T-cell (primary cell): ENCODE data around the gene SHC4. TPM values are rescaled to one million over a fixed set of nuclear protein-coding genes. Genes with fewer than 3 reads are reported as not detected.
A peak's percentile ranks its signal among the peaks of the same experiment; 100 is the strongest.

Source experiments
- ATAC-seq, 4 experiments: fragments of 200-7000 bp in 3 of 4; fragments of 150-1000 bp in 1 of 4; cut with Tn5 transposase; replicated peaks in 1 of 4; 1 replicate in 3 of 4; 2 replicates in 1 of 4; pipeline ENCODE4 v1.10.0; 2021; ENCODE audit warnings: moderate library complexity in 3 of 4, mild to moderate bottlenecking in 2 of 4, moderate number of reproducible peaks in 1 of 4
- CTCF ChIA-PET, 2 donors: fragments of 300-600 bp; sonication (Branson Sonifier 250); formaldehyde crosslinking; loops; one replicate each; lab custom pipeline; 2022; ENCODE audit warnings: antibody characterized with exemption in 2 of 2; lab: Charles Lee
- POLR2A ChIA-PET, 2 donors: fragments of 300-600 bp; sonication (Branson Sonifier 250); formaldehyde crosslinking; loops; one replicate each; lab custom pipeline; 2022; ENCODE audit warnings: antibody characterized with exemption in 2 of 2; lab: Charles Lee
- DNase-seq, 35 experiments: peaks; one replicate each; pipeline versions ENCODE4 v3.0.0 to v3.0.0-alpha.2; 2013 to 2023
- H3K27ac ChIP-seq: one replicate; pipeline ENCODE4 v1.5.1; 2013; ENCODE audit warnings: low read length
- H3K27me3 ChIP-seq, 2 experiments: replicated peaks in 1 of 2; 1 replicate in 1 of 2; 2 replicates in 1 of 2; pipeline versions ENCODE4 v1.6.1 to v1.7.0; 2013; ENCODE audit warnings: low read length in 1 of 2, mixed read lengths in 1 of 2; ENCODE audit not compliant: control insufficient read depth in 2 of 2, insufficient read depth in 2 of 2; ENCODE audit errors: extremely low read depth in 1 of 2
- H3K36me3 ChIP-seq, 2 donors: 1 replicate in 1 of 2; 2 replicates in 1 of 2; pipeline versions ENCODE4 v1.6.1 to v1.7.0; 2013; ENCODE audit warnings: low read length in 1 of 2; ENCODE audit not compliant: control insufficient read depth in 2 of 2, insufficient read depth in 1 of 2; ENCODE audit errors: extremely low read depth in 1 of 2
- H3K4me1 ChIP-seq, 2 experiments: 1 replicate in 1 of 2; 2 replicates in 1 of 2; pipeline versions ENCODE4 v1.6.1 to v1.7.0; 2013; ENCODE audit warnings: low read length in 2 of 2, mixed read lengths in 1 of 2; ENCODE audit not compliant: insufficient read depth in 2 of 2, control insufficient read depth in 1 of 2; ENCODE audit errors: extremely low read depth in 1 of 2
- H3K4me3 ChIP-seq, 2 donors: 1 replicate in 1 of 2; 2 replicates in 1 of 2; pipeline versions ENCODE4 v1.5.1 to v1.7.0; 2013; ENCODE audit warnings: mild to moderate bottlenecking in 2 of 2, low read length in 1 of 2, moderate library complexity in 1 of 2; ENCODE audit not compliant: control insufficient read depth in 1 of 2; ENCODE audit errors: extremely low read depth in 1 of 2
- H3K9me3 ChIP-seq: 2 replicates; pipeline ENCODE4 v1.7.0; 2013
- H3K27ac Mint-ChIP-seq, 2 donors: one replicate each; pipeline ENCODE4 v1.8.0; 2020 to 2021; ENCODE audit warnings: mild to moderate bottlenecking in 2 of 2, mixed read lengths in 2 of 2
- H3K27me3 Mint-ChIP-seq, 2 donors: one replicate each; pipeline ENCODE4 v1.8.0; 2021 to 2022; ENCODE audit warnings: mixed read lengths in 2 of 2
- H3K36me3 Mint-ChIP-seq: one replicate; pipeline ENCODE4 v1.8.0; 2021; ENCODE audit warnings: mixed read lengths
- H3K4me1 Mint-ChIP-seq, 3 donors: one replicate each; pipeline ENCODE4 v1.8.0; 2020 to 2022; ENCODE audit warnings: mixed read lengths in 3 of 3, mild to moderate bottlenecking in 1 of 3
- H3K4me3 Mint-ChIP-seq, 3 donors: one replicate each; pipeline ENCODE4 v1.8.0; 2020 to 2022; ENCODE audit warnings: mild to moderate bottlenecking in 3 of 3, mixed read lengths in 3 of 3, moderate library complexity in 3 of 3
- H3K9me3 Mint-ChIP-seq, 3 donors: one replicate each; pipeline ENCODE4 v1.8.0; 2020 to 2022; ENCODE audit warnings: mixed read lengths in 3 of 3
- WGBS: methylation state at CpG from one replicate; pipeline ENCODE4 v1.1.5; 2013; ENCODE audit warnings: missing lambda C conversion rate; ENCODE audit not compliant: insufficient coverage; 5-methylcytosine and 5-hydroxymethylcytosine counted together
- total RNA-seq, 35 experiments: library from RNA in 6 of 35; stranded (reverse) in 6 of 35; fragments of 120-200 nt in 1 of 35; gene quantifications; one replicate each; pipeline versions ENCODE4 v1.2.1 to v1.2.4 and lab custom pipeline; 2013 to 2026

The SHC4 gene
- total RNA-seq (under 1 TPM; 0.13 to 0.88 (median 0.19) TPM), total RNA-seq (lab: John Stamatoyannopoulos, UW) (0 to 3.8 (median 0.18) reads per million in 29 experiments)
- 0.28 TPM for total RNA-seq (2013)

GRCh38 chr15:48963524-48964113 lies at the start of gene SHC4:
SHC4 (minus strand) TSS chr15:48963919; CDS start chr15:48963015, 904 bp downstream.
- WGBS: 0% methylated on average over 5 of the region's 16 CpGs
- Mint-ChIP-seq H3K9me3 (no peaks in the 10 kb centered on the region), H3K27ac (no peak within 1 kb of the TSS), H3K4me3 (peak within 1 kb of the TSS; percentile 63 to 84 (median 75)), H3K36me3 (no peaks in the 10 kb centered on the region), H3K4me1 (peaks cover 31 to 36% (median 33%) of the 10 kb centered on the region in 3 donors), H3K27me3 (peaks cover 34 to 37% of the 10 kb centered on the region in 2 donors)
- Histone ChIP-seq H3K9me3 (no peaks in the 10 kb centered on the region), H3K4me1 (peaks cover 24 to 29% of the 10 kb centered on the region in 2 experiments), H3K36me3 (no peaks in the 10 kb centered on the region), H3K4me3 (peak within 1 kb of the TSS; percentile 39 to 89), H3K27me3 (peaks cover 8 to 34% of the 10 kb centered on the region in 2 experiments), H3K27ac (no peak within 1 kb of the TSS)
- peak; percentile 39 to 69 (median 62) for ATAC-seq
- ChIA-PET CTCF (interaction anchor here (0.6 to 3.9 kb wide), 4 partner anchors 11 to 1283 kb away, joined by 3 to 22 read pairs (median 4); no protein-coding TSS in a partner anchor), POLR2A (no interaction called here)
- peak in 2 of 35 experiments; percentile 9 to 50 for DNase-seq

- Mint-ChIP-seq H3K27me3 (no peaks in the 10 kb centered on the region), H3K36me3 (peaks cover 70% of the 10 kb centered on the region), H3K9me3 (peaks cover 0 to 10% (median under 1%) of the 10 kb centered on the region in 3 donors), H3K4me1 (no peaks in the 10 kb centered on the region), H3K4me3 (no peak overlapping the region), H3K27ac (no peak overlapping the region)
- CTCF ChIA-PET: no interaction called here
- H3K4me3 ChIP-seq: no peak overlapping the region
- no peaks in the 10 kb centered on the region for H3K4me1 ChIP-seq
- no peak overlapping the region for H3K27ac ChIP-seq
- no peaks in the 10 kb centered on the region for H3K27me3 ChIP-seq
- no peak for DNase-seq
- POLR2A ChIA-PET: no interaction called here
- peaks cover 2 to 49% of the 10 kb centered on the region in 2 donors for H3K36me3 ChIP-seq
- H3K9me3 ChIP-seq: no peaks in the 10 kb centered on the region
- no peak for ATAC-seq
- WGBS: no CpG with 5 or more reads among the region's 2 CpGs
Observed at GRCh38 chr15:48999314-48999713, 35.6 kb upstream of the SHC4 start.

- WGBS: no CpG with 5 or more reads among the region's 2 CpGs
- H3K27ac ChIP-seq: no peak overlapping the region
- peaks cover 67% of the 10 kb centered on the region for H3K36me3 Mint-ChIP-seq
- no peaks in the 10 kb centered on the region for H3K4me1 Mint-ChIP-seq
- ChIA-PET POLR2A (no interaction called here), CTCF (no interaction called here)
- no peaks in the 10 kb centered on the region for H3K9me3 Mint-ChIP-seq
- peaks cover 7 to 71% of the 10 kb centered on the region in 2 donors for H3K36me3 ChIP-seq
- DNase-seq (no peak), ATAC-seq (no peak)
- H3K27ac Mint-ChIP-seq: no peak overlapping the region
- no peaks in the 10 kb centered on the region for H3K9me3 ChIP-seq
- no peaks in the 10 kb centered on the region for H3K27me3 ChIP-seq
- no peak overlapping the region for H3K4me3 ChIP-seq
- H3K27me3 Mint-ChIP-seq: no peaks in the 10 kb centered on the region
- H3K4me3 Mint-ChIP-seq: no peak overlapping the region
- H3K4me1 ChIP-seq: no peaks in the 10 kb centered on the region
Observed at GRCh38 chr15:48996276-48996675, 32.6 kb upstream of the SHC4 start.

GRCh38 chr15:48993380-48993779 lies 29.7 kb upstream of the SHC4 start:
- no peak for DNase-seq
- Mint-ChIP-seq H3K27ac (no peak overlapping the region), H3K4me3 (no peak overlapping the region), H3K36me3 (peaks cover 54% of the 10 kb centered on the region), H3K9me3 (no peaks in the 10 kb centered on the region), H3K27me3 (no peaks in the 10 kb centered on the region), H3K4me1 (no peaks in the 10 kb centered on the region)
- Histone ChIP-seq H3K4me3 (no peak overlapping the region), H3K9me3 (no peaks in the 10 kb centered on the region), H3K36me3 (peaks cover 5 to 57% of the 10 kb centered on the region in 2 donors), H3K27me3 (no peaks in the 10 kb centered on the region), H3K27ac (no peak overlapping the region), H3K4me1 (no peaks in the 10 kb centered on the region)
- ATAC-seq: no peak
- CTCF ChIA-PET: interaction anchor here in 1 of 2 donors (0.9 kb wide), 1 partner anchor 132 kb away, joined by 3 read pairs; no protein-coding TSS in a partner anchor
- POLR2A ChIA-PET: interaction anchor here in 1 of 2 donors (0.5 kb wide), 1 partner anchor 45 kb away, joined by 5 read pairs; no protein-coding TSS in a partner anchor

GRCh38 chr15:48992545-48992944 lies 28.8 kb upstream of the SHC4 start:
- ChIA-PET CTCF (interaction anchor here in 1 of 2 donors (0.6 to 1.0 kb wide), 2 partner anchors 17 to 25 kb away, joined by 3 to 4 read pairs; no protein-coding TSS in a partner anchor), POLR2A (no interaction called here)
- WGBS: 100% methylated on average over 1 of the region's 1 CpG
- no peaks in the 10 kb centered on the region for H3K27me3 Mint-ChIP-seq
- Histone ChIP-seq H3K36me3 (peaks cover 5 to 55% of the 10 kb centered on the region in 2 donors), H3K4me1 (no peaks in the 10 kb centered on the region), H3K9me3 (no peaks in the 10 kb centered on the region), H3K27me3 (no peaks in the 10 kb centered on the region), H3K4me3 (no peak overlapping the region), H3K27ac (no peak overlapping the region)
- no peaks in the 10 kb centered on the region for H3K4me1 Mint-ChIP-seq
- H3K4me3 Mint-ChIP-seq: no peak overlapping the region
- ATAC-seq: no peak
- peaks cover 52% of the 10 kb centered on the region for H3K36me3 Mint-ChIP-seq
- DNase-seq: no peak
- H3K27ac Mint-ChIP-seq: no peak overlapping the region
- H3K9me3 Mint-ChIP-seq: no peaks in the 10 kb centered on the region

- H3K4me1 ChIP-seq: no peaks in the 10 kb centered on the region
- ChIA-PET CTCF (interaction anchor here in 1 of 2 donors (0.6 to 1.0 kb wide), 2 partner anchors 16 to 24 kb away, joined by 3 to 4 read pairs; no protein-coding TSS in a partner anchor), POLR2A (no interaction called here)
- H3K27me3 Mint-ChIP-seq: no peaks in the 10 kb centered on the region
- no peak overlapping the region for H3K4me3 Mint-ChIP-seq
- WGBS: 97% methylated on average over 6 of the region's 6 CpGs
- H3K27me3 ChIP-seq: no peaks in the 10 kb centered on the region
- no peak overlapping the region for H3K27ac Mint-ChIP-seq
- DNase-seq: no peak
- no peak overlapping the region for H3K27ac ChIP-seq
- H3K4me3 ChIP-seq: no peak overlapping the region
- no peaks in the 10 kb centered on the region for H3K9me3 ChIP-seq
- H3K4me1 Mint-ChIP-seq: no peaks in the 10 kb centered on the region
- no peaks in the 10 kb centered on the region for H3K9me3 Mint-ChIP-seq
- ATAC-seq: no peak
- peaks cover 5 to 51% of the 10 kb centered on the region in 2 donors for H3K36me3 ChIP-seq
- peaks cover 48% of the 10 kb centered on the region for H3K36me3 Mint-ChIP-seq
Observed at GRCh38 chr15:48992096-48992495, 28.4 kb upstream of the SHC4 start.
